AG20443 (cell line): ENCODE data around the gene SEMA7A.
A peak's percentile ranks its signal among the peaks of the same experiment; 100 is the strongest.

Source experiments
- DNase-seq: peaks from one replicate; pipeline ENCODE4 v3.0.0; 2012; ENCODE audit warnings: low spot score, mixed read lengths

SEMA7A gene

DNA sequence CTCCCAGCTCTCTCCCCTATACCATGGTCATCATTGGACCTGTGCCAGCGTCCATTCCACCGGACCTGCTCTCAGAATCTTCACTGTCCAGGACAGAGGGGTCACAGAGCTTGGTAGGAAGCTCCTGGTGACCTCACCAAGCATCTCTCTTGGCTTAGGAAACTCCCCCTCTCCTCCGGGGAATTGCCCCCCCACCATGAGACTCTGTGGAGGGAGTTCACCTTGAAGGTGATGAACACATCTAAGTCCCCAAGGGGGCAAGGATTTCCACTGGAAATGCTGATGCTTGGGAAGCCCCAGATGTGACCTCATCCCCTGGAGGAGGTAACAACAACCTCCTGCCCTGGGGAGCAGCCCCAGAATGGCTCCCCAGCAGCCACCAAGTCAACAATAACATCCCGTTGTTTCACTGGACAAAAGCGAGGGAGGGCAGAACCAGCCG is 3.2 kb downstream of the SEMA7A start:
- DNase-seq = no peak

DNA sequence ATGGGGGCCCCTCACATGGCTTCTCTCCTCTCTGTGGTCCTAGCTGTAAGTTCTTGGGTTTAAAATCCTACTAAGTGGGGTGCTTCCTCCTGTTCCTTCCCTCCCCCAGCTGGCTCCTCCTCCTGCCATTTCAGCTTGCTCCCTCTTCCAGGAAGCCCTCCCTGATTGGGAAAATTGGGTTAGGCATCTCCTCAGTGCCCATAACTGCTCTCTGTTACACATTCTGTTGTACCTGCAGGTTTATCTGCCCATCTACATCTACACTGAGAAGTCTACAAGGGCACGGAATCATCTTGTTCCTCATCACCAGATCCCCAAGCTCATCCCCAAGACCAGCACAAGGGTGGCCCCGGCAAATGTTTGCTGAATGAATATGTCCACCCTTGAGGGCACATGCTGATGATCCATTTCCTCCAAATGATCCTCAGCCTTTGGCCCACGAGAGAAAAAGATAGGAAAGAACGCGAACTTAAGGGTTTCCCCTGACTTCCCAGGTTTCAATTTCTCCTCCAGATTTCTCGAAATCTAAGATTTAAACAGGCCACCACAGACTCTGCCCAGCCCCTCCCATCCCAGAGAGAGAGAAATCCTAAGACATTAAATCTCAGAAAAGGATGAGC is 3.9 kb downstream of the SEMA7A start:
- no peak for DNase-seq

GRCh38 chr15:74428970-74429780 is 4.6 kb downstream of the SEMA7A start:
- DNase-seq = no peak

DNA sequence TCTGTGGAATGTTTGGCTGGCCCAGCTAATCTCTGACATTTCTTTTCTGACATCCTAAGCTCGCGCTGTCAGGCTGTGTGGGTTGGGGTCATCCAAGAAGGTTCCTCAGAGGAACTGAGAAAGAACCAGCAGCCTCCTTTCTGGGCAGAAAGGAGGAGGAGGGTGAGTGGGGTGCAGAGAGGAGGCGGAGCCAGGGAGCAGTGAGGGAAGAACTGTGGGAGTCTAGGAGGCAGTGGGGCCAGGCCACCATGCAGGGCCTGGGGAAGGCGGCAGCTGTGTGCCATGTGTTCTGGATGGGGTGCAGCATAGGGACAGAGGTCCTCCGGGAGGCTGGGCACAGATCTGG is 5.3 kb downstream of the SEMA7A start:
- DNase-seq = no peak

DNA sequence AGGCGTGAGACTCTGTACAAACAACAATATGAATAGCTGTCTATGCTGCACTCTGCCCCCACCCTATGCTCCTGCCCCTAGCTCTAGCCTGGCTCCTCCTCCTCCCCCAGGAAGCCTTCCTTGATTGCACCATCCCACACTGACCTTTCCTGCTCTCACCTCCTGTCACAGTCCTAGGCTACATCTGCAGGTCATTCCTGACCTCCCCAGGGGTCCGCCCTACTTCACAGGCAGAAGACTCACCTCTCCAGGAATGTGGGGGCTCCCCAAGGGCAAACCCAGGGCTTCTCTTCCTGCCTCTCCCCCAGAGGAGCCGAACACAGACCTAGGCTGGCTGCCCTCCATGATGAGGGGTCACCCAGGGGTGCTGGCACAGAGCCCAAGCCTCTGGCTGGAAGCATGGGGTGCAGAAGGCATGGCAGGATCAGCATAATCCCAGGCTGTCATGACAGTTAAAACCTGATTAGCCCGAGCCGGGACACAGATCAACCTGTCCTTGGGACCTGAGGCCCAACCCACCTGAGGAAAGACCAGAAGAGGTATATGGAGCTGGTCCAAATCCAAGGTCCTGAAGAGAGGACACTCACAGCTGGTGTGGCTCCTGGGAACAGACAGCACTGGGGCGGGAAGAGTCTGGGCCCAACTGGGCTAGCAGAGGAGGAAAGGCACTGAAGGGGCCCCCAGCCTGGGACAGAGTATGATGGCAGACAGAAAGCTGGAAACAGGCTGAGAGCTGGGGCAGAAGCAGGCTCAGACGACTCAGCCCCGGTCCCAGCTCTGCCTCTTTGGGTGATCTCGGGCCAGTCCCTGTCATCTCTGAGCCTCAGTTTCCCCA is 5.9 kb downstream of the SEMA7A start:
- DNase-seq = no peak

- no peak for DNase-seq
These were observed 7.1 kb downstream of the SEMA7A start for GRCh38 chr15:74426404-74427281.

DNA sequence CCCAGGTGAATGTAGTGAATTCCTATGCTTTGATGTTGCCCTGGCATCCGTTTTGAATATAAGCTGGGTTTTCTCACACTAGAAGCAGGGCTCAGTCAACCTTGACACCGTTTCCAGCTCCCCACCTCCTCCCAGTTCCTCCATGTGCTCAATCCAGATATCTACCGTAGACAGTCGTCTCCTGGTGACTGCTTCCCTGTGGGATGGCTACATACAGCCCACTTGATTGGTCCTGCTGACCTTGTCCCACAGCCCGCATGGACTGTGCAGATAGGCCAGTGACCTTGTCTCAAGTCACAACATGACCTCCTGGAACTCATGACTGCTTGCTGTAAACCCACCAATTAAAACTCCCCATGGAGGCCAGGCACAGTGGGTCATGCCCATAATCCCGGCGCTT is 8.1 kb downstream of the SEMA7A start:
- DNase-seq = no peak

DNA sequence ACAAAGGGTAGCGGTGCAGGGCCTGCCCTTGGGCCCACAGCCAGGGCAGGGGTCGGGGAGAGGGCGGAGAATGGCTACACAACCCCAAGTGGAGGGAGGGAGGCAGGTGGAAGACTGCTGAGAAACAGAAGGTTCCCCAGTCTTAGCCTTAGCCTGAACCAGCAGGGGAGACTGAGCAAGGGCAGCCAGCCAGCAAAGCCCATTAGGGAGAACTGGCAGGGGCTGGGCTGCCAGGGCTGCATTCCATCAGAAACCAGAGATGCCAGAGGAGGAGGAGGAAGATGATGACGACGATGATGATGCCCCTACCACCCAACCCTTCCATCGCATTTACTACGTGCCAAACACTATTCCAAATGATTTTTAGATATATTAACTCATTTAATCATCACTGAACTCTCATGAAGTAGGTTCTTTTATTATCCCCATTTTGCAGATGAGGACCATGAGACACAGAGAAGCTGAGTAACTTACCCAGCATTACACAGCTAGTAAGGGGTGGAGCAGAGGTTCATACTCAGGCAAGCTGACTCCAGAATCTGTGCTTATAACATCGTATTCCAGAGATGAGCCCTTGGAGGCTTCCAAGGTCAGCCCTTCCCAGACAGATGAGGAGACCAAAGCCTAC is 8.7 kb downstream of the SEMA7A start:
- no peak for DNase-seq

DNA sequence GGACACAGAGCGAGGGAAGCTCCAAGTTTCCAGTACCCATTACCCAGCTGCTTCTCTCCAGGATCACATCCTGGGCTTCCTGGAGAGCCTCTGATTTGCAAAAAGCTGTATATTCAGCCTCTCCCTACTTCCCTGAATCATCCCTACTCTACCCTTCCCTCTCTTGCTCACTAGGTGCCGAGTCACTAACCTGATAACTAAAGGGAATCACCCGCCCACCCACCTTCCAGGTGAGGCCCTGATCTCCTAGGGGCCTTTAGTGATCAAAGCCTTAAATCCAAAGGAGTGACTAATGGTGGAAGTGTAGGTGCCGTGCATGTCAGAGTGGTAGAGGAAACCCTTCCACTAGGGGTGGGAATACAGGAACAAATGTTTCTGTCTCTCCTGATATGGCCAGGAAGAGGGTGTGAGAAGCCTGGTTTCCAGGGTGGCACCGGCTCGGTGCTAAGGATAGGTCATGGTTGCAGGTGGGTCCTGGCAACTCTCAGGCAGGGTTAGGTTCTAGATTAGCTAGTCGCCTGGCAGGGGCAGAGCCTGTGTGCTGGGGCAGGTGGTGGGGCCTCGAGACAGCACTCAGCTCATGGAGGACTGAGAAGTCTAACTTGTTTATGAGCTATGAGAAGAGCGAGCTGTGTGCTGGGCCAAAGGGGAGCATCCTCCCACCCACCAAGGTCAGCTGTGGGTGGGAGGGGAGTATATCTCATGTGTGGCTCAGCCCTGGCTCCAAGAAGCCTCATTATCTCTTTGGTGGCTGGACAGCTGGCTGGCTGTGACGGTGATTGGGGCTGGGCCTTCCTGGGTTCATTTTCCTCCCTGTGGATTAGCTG is 10.1 kb downstream of the SEMA7A start:
- DNase-seq = no peak

DNA sequence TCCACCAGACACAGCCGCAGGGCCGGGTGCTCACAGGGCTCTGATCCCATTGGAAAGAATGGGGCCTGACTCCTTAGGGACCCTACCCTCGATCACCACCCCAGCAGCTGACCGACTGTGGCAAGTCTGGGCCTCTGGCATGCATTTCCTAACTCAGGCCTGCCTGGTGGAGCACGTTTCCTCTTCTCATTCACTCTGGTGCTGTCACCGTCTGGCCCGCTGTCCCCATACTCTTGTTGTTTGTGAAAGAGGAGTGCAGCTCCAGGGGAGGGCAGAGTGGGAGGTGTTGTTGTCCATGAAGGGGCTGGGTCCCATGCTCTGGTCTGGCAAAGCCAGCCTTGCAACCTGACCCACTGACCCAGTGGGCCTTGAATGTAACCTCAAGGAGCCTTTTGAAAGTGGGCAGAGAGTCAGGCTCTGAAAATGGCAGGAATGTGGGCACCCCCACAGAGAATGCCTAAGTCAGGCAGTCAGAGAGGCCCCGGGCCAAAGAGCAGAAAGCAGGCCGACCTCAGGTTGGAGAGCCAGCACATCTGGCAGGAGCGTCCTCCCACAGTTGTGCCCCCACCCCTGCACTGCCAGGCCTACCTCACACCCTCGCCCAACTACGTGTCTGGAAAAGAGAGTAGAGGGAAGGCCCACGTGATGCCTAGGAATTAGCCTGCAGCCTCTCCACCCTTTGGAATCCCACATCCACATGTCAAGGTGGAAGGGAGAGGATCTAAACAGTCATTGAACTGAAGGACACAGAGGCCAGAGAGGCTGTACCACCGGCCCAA is 10.9 kb downstream of the SEMA7A start:
- peak; percentile 89 for DNase-seq

GRCh38 chr15:74422265-74422651 is 11.5 kb downstream of the SEMA7A start:
- DNase-seq = no peak

DNA sequence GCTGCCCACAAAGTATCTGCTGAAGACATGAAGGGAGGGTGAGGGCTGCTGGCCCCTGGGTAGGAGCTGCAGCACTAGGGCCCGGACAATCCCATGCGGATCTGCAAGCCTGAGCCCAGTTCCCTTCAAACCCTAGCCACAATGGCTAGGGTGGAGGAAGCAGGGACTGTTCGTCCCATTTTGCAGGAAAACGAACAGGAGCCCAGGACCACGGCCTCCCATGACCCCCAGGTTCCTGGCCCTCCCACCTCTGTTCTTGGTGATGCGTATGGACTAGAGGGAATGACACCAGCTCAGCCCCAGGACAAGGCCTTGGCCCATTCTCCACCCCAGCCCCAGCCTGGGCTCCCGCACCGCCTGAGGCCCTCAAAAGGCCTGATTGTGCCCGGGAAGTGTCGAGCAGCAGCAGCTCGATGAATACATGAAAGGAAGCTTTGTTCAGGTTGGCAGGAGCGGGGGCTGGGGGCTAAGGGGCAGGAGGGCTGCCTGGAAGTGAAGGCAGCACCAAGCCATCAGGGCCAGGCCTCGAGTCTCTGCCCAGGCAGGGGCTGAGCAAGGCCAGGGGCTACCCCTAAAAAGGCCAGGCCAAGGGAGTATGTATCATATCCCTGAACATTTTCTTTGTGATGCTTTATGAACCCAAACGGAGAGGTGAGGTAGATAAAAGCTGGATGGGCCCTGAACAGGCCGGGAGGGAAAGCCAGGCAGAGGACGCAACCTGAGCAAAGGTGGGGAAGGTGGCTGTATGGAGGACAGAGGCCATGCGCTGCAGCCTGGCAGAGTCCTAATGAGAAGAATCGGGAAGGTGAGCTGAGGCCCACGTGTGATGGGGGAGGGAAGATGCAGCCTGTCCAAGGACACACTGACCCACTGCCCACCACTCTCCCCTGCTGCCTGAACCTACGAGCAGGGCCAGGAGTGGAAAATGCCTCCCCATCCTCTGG is 12.2 kb downstream of the SEMA7A start:
- DNase-seq = no peak

DNA sequence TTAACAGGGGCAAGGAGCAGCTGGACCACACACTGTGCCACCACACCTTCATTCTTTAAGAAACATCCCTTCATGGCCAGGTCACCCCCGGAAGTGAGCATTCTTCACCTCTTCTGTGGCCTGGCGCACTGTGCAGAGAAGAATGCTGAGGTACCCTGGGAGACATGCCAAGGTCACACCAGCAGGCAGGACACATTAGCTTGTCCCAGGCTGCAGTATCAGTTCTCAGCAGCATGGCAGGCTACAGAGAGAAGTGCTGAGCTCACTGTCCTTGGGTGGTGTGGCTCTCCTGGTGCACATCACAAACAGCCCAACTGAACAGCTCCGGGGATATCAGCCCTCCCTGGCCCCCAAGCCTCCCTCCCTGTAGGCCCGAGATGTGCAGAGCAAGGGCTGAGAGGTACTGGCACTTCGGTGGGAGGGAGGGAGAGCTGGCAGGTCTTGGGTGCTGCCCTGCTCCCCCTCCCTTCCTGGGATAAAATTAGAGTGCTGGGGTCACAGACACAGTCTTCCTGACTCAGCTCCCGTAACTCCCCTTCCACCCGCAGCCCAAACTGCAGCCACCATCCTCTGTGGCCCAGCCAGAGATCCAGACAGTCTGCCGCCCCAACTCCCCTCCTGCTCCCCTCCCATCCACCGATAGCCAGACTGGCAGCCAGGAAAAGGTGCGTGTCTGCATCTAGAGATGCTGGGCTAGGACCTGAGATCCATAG is 13.4 kb downstream of the SEMA7A start:
- no peak for DNase-seq

GRCh38 chr15:74419432-74419831 is 14.3 kb downstream of the SEMA7A start:
- no peak for DNase-seq

GRCh38 chr15:74418575-74419338 is 15.0 kb downstream of the SEMA7A start:
- no peak for DNase-seq

- no peak for DNase-seq
These were observed 16.1 kb downstream of the SEMA7A start for GRCh38 chr15:74417670-74418069.

DNA sequence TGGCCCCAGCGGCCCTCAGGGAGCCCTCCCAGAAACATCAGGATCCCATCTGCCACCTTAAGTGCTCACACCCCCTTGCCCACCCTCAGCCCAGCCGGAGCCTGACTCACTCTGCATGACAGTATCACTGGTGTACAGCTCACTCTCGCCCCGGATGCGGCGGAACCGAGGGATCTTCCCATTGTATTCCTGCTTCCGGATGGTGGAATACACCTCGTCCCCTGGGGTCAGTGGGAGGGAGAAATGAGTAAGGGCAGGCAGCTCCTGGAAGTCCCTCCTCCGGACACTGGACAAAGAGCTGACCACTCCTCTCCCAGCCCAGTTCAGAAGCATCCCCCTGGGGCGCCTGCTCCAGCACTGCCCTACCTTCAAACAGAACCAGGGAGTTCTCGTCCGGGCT is 16.5 kb downstream of the SEMA7A start:
- peak; percentile 76 for DNase-seq
